Endometrial microvascular endothelial cells (primary cell): ENCODE data around the gene BPIFA2. TPM values are rescaled to one million over a fixed set of nuclear protein-coding genes. Genes with fewer than 3 reads are reported as not detected.
"Not testable (repeated sequence)": the region's sequence is repeated elsewhere in the genome, so short reads cannot be mapped to it uniquely, and the experiment has no call there.

Source experiments
- in situ Hi-C: cut with HindIII; loops from 2 replicates; pipeline ENCODE4 v1.10.0; 2017; ENCODE audit warnings: low sequenced_read_pairs, low pct_unique_long_range_greater_than_20kb; ENCODE audit errors: inconsistent ontology term
- total RNA-seq: library from RNA; depleted of rRNA; stranded (reverse); fragments of >200 nt; gene quantifications from one replicate; pipeline ENCODE4 v1.2.3, GENCODE V29; 2015; ENCODE audit errors: inconsistent ontology term

BPIFA2 gene
- not detected for total RNA-seq

- in situ Hi-C loops = no loop called here
Observed at GRCh38 chr20:33167859-33168258, at the start of gene BPIFA2. BPIFA2 (plus strand) TSS chr20:33168159; CDS start chr20:33169146, 987 bp downstream.

GRCh38 chr20:33119725-33120720, 47.9 kb upstream of the BPIFA2 start:
- in situ Hi-C loops = no loop called here

- in situ Hi-C loops = no loop called here
Observed at GRCh38 chr20:33120934-33121333, 47.0 kb upstream of the BPIFA2 start.

- in situ Hi-C loops = not testable (repeated sequence)
Observed at GRCh38 chr20:33122297-33122696, 45.7 kb upstream of the BPIFA2 start.

- in situ Hi-C loops = no loop called here
Observed at GRCh38 chr20:33124261-33124660, 43.7 kb upstream of the BPIFA2 start.

GRCh38 chr20:33124994-33125393, 43.0 kb upstream of the BPIFA2 start:
- in situ Hi-C loops = no loop called here

GRCh38 chr20:33125983-33126382, 42.0 kb upstream of the BPIFA2 start:
- in situ Hi-C loops = no loop called here

- in situ Hi-C loops = no loop called here
Observed at GRCh38 chr20:33127422-33128097, 40.4 kb upstream of the BPIFA2 start.

GRCh38 chr20:33130568-33131061, 37.3 kb upstream of the BPIFA2 start:
- in situ Hi-C loops = no loop called here

GRCh38 chr20:33131949-33132473, 35.9 kb upstream of the BPIFA2 start:
- in situ Hi-C loops = no loop called here

GRCh38 chr20:33132513-33133372, 35.2 kb upstream of the BPIFA2 start:
- in situ Hi-C loops = no loop called here

GRCh38 chr20:33133373-33133941, 34.5 kb upstream of the BPIFA2 start:
- in situ Hi-C loops = no loop called here

GRCh38 chr20:33137195-33137594, 30.8 kb upstream of the BPIFA2 start:
- in situ Hi-C loops = no loop called here

- in situ Hi-C loops = no loop called here
Observed at GRCh38 chr20:33139467-33139866, 28.5 kb upstream of the BPIFA2 start.

- in situ Hi-C loops = no loop called here
Observed at GRCh38 chr20:33145521-33145920, 22.4 kb upstream of the BPIFA2 start.

- in situ Hi-C loops = no loop called here
Observed at GRCh38 chr20:33147299-33147698, 20.7 kb upstream of the BPIFA2 start.

GRCh38 chr20:33148040-33148439, 19.9 kb upstream of the BPIFA2 start:
- in situ Hi-C loops = no loop called here

GRCh38 chr20:33154252-33154651, 13.7 kb upstream of the BPIFA2 start:
- in situ Hi-C loops = no loop called here
